HG02970 (cell line): Measurements from ENCODE around the gene SPOP.

Experiments
- ATAC-seq: cut with Tn5 transposase; IDR thresholded peaks from one replicate; pipeline ENCODE4 v1.9.1; 2021; ENCODE audit warnings: mild to moderate bottlenecking, moderate library complexity, moderate number of reproducible peaks; ENCODE audit not compliant: unreplicated experiment, low FRiP score

Gene SPOP

GRCh38 chr17:49590874-49591273 is 87.0 kb downstream of the SPOP start:
- no peak for ATAC-seq

- no peak for ATAC-seq
Measured at GRCh38 chr17:49589577-49589927, 88.3 kb downstream of the SPOP start.

GRCh38 chr17:49588726-49589576 is 88.9 kb downstream of the SPOP start:
- ATAC-seq = no peak

DNA sequence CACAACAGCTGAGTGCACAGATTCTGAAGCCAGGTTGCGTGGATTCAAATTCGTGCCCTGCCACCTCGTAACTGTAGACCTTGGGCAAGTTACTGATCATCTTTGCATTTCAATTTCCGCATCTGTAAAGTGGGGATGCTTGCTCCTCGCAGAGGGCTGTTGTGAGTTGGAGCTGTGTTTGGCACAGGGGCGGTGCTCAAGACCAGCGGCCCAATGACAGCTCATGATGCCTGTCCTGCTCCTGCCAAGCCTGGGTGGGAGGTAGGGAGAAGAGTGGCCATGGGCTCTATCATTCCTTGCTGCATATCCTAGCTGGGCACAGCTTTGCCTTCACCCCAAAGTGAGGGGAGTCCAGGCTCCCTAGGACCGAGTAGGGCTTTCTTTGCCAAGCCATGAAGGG is 89.6 kb downstream of the SPOP start:
- no peak for ATAC-seq

DNA sequence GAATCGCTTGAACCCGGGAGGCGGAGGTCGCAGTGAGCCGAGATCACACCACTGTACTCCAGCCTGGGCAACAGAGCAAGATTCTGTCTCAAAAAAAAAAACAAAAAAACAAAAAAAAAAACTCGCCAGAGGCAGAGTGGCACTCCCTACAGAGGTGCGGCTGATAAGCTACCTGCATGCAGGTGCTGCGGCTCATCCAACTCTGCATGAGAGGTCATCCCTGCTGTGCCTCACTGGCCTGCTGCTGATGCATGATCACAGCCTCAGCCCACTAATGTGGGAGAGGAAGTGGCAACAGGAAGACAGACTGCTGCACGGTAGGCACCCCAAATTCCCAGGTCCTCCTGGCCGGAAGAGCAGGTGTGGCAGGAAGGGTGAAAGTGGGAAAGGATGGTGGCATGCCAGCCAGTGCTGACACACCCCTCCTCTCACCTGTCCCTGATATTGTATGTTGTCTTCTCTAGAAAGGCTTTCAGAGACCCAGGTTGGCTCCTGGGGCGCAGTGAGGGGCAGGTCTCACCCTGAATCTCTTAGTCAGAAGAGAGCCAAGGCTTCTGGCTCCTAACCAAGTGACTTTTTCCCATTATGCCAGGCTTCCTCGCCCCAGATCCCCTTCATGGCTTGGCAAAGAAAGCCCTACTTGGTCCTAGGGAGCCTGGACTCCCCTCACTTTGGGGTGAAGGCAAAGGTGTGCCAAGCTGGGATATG is 90.4 kb downstream of the SPOP start:
- ATAC-seq = no peak

GRCh38 chr17:49585422-49586027 is 92.4 kb downstream of the SPOP start:
- ATAC-seq = no peak

DNA sequence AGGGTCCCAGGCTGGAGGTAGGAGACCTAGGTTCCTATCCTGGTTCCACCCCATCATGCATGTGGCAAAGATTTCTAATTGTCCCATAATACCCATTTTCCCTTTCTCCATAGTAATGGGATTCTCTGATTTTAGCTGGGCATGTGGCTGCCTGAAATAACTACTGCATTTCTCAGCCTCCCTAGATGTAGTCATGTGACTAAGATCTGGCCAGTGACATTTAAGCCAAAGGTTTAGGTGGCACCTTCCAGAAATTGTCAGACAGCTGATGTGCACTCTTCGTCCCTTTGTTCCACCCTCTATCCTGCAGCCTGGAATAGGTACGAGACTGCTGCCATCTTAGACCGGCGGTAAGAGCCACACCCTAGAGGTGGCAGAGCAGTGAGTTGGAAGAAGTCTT is 94.0 kb downstream of the SPOP start:
- no peak for ATAC-seq

DNA sequence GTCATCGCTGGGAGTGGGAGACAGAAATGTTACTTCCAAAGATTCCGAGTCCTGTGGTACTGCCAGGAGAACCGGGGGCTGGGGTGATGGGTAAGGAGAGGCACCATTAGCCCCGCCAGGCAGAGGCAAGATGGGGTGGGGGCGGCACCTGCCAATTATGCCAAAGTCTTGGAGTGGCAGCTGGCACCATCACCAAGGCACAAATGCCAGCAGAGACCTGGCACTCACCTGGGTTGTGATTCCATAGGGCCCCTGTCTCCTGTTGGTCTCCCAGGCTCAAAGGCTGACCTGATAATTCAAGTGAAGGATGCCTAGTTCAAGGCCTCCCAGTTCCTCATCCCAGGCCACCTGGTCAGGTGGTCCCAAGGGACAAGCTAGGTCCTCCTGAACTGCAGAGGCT is 94.7 kb downstream of the SPOP start:
- ATAC-seq = no peak

DNA sequence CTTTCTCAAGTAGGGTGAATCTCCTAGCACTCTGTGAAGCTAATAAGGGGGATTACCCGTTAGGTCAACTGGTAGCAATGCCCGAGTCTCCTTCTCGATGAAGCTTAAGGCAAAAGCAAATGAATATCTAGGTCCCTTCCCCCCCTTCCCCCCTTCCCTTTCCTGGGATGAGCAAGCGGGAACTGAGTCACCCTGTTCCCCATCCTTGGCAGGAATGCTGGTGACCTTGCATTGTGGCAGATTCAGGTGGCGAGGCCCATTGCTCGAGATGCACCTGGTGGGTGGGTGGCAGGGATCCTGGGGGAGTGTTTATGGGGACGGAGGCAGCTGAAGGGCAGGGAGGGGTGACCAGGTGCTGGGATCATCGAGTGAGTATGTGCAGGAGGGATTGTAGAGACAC is 95.1 kb downstream of the SPOP start:
- ATAC-seq = no peak

GRCh38 chr17:49582055-49582722 is 95.7 kb downstream of the SPOP start:
- no peak for ATAC-seq

GRCh38 chr17:49581648-49581998 is 96.3 kb downstream of the SPOP start:
- ATAC-seq = no peak

DNA sequence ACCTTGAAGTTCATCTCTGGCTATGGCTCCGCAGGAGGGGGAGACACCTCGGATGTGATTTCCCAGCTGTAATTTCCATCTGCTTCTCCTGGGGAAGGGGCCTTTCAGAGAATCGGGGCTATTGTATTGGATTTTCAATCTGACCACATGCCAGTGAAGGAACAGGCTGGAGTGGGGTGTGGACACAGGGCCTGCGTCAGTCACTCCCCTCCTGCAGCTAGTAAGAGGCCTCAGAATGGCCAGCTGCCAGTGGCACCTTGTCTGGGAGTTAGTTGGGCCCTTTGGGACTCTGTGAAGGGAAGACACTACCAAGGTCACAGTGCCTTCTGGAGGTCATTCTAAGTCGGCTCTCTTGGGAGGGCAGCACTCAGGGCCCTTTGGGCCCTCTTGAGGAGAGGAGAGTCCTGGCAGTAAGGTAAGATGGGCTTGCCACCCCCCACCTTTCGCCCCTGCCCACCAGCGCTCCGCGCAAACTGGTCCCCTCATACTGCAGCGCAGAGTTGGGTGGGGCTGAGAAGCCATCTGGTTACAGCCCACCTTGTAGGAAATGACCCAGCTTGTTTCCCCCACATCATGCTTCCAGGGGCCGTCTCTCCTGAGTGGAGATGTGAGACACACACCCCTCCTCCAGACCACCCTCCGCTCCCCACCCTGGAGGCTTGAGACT is 96.8 kb downstream of the SPOP start:
- ATAC-seq = no peak

DNA sequence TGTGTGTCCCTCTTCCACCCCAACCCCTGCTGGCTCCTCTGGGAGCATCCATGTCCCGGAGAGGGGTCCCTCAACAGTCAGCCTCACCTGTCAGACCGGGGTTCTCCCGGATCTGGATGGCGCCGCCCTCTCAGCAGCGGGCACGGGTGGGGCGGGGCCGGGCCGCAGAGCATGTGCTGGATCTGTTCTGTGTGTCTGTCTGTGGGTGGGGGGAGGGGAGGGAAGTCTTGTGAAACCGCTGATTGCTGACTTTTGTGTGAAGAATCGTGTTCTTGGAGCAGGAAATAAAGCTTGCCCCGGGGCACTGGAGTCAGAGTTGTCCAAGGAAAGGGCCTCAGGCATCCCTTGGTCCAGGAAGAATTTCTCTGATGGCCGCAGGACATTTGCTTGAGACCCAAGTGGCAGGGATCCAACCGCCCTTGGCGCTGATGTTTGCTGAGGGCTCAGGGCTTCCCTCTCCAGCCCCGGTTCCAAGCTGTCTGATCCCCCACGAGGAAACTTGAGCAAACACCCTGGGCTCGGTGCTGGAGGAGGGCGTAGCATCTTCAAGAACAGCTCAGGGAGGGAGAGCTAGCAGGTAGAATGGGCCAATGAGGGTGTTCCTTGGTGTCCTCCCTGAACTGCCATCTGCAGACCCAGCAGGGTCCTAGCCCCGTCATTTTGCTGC is 97.7 kb downstream of the SPOP start:
- no peak for ATAC-seq

DNA sequence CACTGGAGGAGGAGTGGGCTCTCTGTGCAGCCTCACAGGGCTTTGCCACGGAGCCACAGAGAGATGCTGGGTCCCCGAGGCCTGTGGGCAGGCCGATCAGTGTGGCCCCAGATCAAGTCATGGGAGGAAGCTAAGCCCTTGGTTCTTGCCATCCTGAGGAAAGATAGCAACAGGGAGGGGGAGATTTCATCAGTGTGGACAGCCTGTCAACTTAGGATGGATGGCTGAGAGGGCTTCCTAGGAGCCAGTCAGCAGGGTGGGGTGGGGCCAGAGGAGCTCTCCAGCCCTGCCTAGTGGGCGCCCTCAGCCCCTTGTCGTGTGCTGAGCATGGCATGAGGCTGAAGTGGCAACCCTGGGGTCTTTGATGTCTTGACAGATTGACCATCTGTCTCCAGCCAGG is 98.4 kb downstream of the SPOP start:
- no peak for ATAC-seq

GRCh38 chr17:49578952-49579500 is 98.9 kb downstream of the SPOP start:
- ATAC-seq = no peak

DNA sequence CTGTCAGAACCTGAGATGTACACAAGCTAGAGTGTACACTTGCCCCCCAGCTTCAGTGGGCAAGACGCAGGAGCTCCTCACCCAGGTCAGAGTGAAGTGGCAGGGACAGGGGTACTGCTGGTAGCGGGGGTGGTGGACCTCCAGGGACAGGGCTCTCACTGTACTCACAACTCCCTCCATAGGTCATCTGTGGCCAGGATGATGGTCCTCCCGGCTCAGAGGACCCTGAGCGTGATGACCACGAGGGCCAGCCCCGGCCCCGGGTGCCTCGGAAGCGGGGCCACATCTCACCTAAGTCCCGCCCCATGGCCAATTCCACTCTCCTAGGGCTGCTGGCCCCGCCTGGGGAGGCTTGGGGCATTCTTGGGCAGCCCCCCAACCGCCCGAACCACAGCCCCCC is 99.5 kb downstream of the SPOP start:
- no peak for ATAC-seq

DNA sequence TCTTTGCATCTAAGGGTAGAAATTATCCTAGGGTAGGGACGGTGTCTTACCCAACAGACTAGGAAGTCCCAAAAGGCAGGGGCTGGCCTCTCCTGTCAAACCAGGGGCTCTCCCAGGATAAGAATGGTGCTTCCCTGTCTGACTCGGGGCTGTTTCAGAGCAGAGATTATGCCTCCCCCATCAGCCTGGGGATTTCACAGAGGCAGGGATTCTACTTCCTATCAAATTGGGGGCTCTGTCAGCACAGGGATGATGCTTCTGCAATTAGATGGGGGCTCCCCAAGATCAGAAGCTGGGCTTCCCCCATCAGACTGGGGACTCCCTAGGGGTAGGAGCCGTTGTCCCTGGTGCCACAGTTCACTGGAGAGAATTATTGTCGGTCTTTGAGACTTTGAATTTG is 99.9 kb downstream of the SPOP start:
- ATAC-seq = no peak

GRCh38 chr17:49577650-49577934 is 100.3 kb downstream of the SPOP start:
- ATAC-seq = no peak

DNA sequence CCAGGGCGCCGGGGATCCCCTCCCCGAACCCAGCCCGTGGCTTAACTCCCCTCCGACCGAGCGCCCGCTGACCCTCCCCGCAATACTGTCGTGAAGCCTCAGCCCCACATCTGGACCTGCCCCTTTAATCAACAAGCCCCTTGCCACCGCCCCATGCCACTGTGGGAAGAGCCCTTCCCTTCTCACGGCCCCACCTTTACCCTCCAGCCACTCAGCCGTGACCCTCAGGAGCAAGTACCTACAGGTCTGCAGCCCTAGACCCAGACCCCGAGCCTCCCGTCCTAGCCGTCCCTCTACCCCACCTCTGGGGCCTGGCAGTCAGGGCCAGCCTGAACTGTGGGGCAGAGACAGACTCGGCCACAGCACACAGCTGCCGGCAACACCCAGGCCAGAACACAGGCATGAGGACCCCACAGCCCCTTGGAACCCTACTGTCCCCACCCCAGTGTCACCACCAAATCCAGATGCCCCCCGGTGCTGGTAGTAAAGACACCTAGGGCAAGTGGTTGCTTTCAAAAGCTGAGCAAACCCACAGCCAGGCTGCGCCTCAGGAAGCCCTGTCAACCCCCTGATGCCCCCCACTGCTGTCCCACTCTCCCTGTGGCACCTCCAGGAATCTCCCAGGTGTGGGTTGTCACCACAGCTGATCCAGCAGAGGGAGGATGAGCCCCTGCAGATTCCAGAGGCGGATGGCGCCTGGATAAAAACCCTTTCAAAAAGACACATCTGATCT is 100.8 kb downstream of the SPOP start:
- no peak for ATAC-seq
